ENCODE results near the gene HIP1R. TPM values are rescaled to one million over a fixed set of nuclear protein-coding genes. Genes with fewer than 3 reads are reported as not detected.
A peak's percentile ranks its signal among the peaks of the same experiment; 100 is the strongest.
"Not testable (repeated sequence)": the region's sequence is repeated elsewhere in the genome, so short reads cannot be mapped to it uniquely, and the experiment has no call there.

The HIP1R gene
- polyA plus RNA-seq, 3 donors: 0.09 to 0.60 TPM; not detected in 1

DNA sequence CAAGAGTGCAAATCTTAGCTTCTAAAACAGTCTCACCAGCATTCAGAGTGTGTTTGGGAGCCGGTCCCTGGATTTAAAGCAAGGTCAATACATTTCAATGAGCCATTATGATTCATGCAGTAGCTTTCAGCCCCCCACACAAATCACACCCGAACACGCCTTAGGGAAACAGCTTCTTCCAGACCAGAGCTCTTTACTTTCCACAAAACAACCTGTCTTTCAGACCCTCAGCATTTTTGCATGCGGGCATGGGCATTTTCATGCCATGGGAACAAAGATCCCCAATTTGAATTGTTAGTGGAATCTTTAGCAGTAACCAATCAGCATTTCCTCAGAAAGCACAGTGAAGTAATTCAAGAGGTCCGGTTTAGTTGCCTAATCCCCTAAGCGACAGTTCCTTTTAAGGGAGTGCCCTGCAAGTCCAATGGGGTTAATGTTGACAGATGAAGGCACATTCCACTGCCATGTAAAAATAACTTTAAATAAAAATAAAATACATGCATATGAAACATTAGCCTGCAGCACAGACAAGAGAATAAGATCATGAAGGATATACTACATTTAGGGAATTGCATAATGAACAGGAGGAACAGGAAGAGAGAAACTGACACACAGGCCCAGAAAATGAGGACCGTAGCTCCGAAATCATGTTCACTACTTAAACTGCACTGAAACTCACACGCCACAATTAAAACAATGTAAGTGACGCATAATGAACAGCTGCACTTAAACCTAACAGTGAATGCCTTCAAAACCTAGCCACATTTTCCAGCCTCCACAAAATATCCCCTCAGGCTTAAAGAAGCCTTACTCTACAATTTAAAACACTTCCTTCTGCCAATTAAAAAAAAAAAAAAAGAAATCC is 56.6 kb downstream of the HIP1R start:
- Mint-ChIP-seq H3K9me3 (peaks cover 3 to 7% (median 6%) of the 10 kb centered on the region in 7 donors), H3K4me3 (peak overlapping the region; percentile 37 to 58), H3K27ac (peak overlapping the region; percentile 77 to 94 (median 91)), H3K4me1 (peaks cover 87% of the 10 kb centered on the region), H3K36me3 (peaks cover 8 to 20% of the 10 kb centered on the region in 2 donors), H3K27me3 (ENCODE audit: low read depth in 3 of 3) (peaks cover 0 to 9% (median 5%) of the 10 kb centered on the region in 3 donors)
- Histone ChIP-seq H3K9me3 (replicated peaks in 1 of 2; ENCODE audit: control insufficient read depth in 1 of 2, insufficient read depth in 1 of 2, low read length in 2 of 2) (peaks cover 0 to 3% of the 10 kb centered on the region in 2 donors), H3K36me3 (replicated peaks in 1 of 2; ENCODE audit: control insufficient read depth in 1 of 2, insufficient read depth in 2 of 2, low read length in 2 of 2) (no peaks in the 10 kb centered on the region), H2AFZ (ENCODE audit: insufficient read depth, low read depth, low read length, poor library complexity, severe bottlenecking) (no peak overlapping the region), H3K27ac (ENCODE audit: low read depth in 1 of 2, low read length in 2 of 2) (peak overlapping the region; percentile 63 to 87), H3K4me3 (replicated peaks in 1 of 3; ENCODE audit: low read depth in 2 of 3, low read length in 3 of 3) (peak overlapping the region in 2 of 3 experiments; percentile 28 to 67), H3K27me3 (ENCODE audit: control insufficient read depth in 2 of 2, insufficient read depth in 2 of 2, low read length in 2 of 2) (peaks cover 0 to 3% of the 10 kb centered on the region in 2 donors), H3K79me2 (ENCODE audit: insufficient read depth, low read length) (peaks cover 78% of the 10 kb centered on the region), H4K20me1 (ENCODE audit: insufficient read depth, low read length) (peaks cover 80% of the 10 kb centered on the region), H3K9ac (ENCODE audit: insufficient read depth, low read length, poor library complexity, severe bottlenecking) (peak overlapping the region; percentile 35), H3K4me1 (ENCODE audit: control insufficient read depth in 1 of 2, insufficient read depth in 2 of 2, low read length in 2 of 2) (peaks cover 85 to 90% of the 10 kb centered on the region in 2 donors), H3K4me2 (replicated peaks; ENCODE audit: extremely low read depth, low read length, poor library complexity, severe bottlenecking) (peak overlapping the region; percentile 66)
- TF ChIP-seq CTCF (IDR thresholded peaks at IDR 0.05): no peak
- DNase-seq: peak in 2 of 3 donors; percentile 73 to 74
- WGBS (ENCODE audit: insufficient coverage): 13% methylated on average over 7 of the region's 10 CpGs
- intact Hi-C loops (cut with micrococcal nuclease): loop anchor here in 1 of 2 donors (5.0 kb wide), 1 partner anchor 55 kb away; no protein-coding TSS in a partner anchor

DNA sequence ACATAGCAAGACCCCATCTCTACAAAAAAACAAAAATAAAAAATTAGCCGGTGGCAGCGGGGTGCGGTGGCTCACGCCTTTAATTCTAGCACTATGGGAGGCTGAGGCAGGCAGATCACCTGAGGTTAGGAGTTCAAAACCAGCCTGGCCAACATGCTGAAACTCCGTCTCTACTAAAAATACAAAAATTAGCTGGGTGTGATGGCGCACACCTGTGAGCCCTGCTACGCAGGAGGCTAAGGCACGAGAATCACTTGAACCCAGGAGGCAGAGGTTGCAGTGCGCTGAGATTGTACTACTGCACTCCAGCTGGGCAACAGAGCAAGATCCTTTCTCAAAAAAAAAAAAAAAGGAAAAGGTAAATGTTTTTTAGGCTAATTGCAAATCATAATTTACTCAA is 57.5 kb downstream of the HIP1R start:
- not testable (repeated sequence) for H3K27me3 ChIP-seq (ENCODE audit: control insufficient read depth in 2 of 2, insufficient read depth in 2 of 2, low read length in 2 of 2); H2AFZ ChIP-seq (ENCODE audit: insufficient read depth, low read depth, low read length, poor library complexity, severe bottlenecking); H3K36me3 ChIP-seq (replicated peaks in 1 of 2; ENCODE audit: control insufficient read depth in 1 of 2, insufficient read depth in 2 of 2, low read length in 2 of 2); DNase-seq; H3K9me3 ChIP-seq (replicated peaks in 1 of 2; ENCODE audit: control insufficient read depth in 1 of 2, insufficient read depth in 1 of 2, low read length in 2 of 2); H3K9me3 Mint-ChIP-seq; H3K27me3 Mint-ChIP-seq (ENCODE audit: low read depth in 3 of 3)
- peak overlapping the region; percentile 77 to 94 (median 91) for H3K27ac Mint-ChIP-seq
- Histone ChIP-seq H3K79me2 (ENCODE audit: insufficient read depth, low read length) (peaks cover 70% of the 10 kb centered on the region), H3K27ac (ENCODE audit: low read depth in 1 of 2, low read length in 2 of 2) (peak overlapping the region; percentile 63 to 87), H3K9ac (ENCODE audit: insufficient read depth, low read length, poor library complexity, severe bottlenecking) (peak overlapping the region; percentile 35), H3K4me2 (replicated peaks; ENCODE audit: extremely low read depth, low read length, poor library complexity, severe bottlenecking) (peak overlapping the region; percentile 66), H3K4me1 (ENCODE audit: control insufficient read depth in 1 of 2, insufficient read depth in 2 of 2, low read length in 2 of 2) (peaks cover 77 to 81% of the 10 kb centered on the region in 2 donors), H3K4me3 (replicated peaks in 1 of 3; ENCODE audit: low read depth in 2 of 3, low read length in 3 of 3) (peak overlapping the region in 1 of 3 experiments; percentile 67), H4K20me1 (ENCODE audit: insufficient read depth, low read length) (peaks cover 72% of the 10 kb centered on the region)
- WGBS (ENCODE audit: insufficient coverage): 98% methylated on average over 6 of the region's 9 CpGs
- peaks cover 79% of the 10 kb centered on the region for H3K4me1 Mint-ChIP-seq
- H3K4me3 Mint-ChIP-seq: peak overlapping the region; percentile 37 to 58
- H3K36me3 Mint-ChIP-seq: peaks cover 8 to 17% of the 10 kb centered on the region in 2 donors
- intact Hi-C loops (cut with micrococcal nuclease): loop anchor here in 1 of 2 donors (5.0 kb wide), 1 partner anchor 55 kb away; no protein-coding TSS in a partner anchor

All from CD14-positive monocyte (primary cell).